H1 (cell line): ENCODE results near the gene AFTPH. TPM values are rescaled to one million over a fixed set of nuclear protein-coding genes. Genes with fewer than 3 reads are reported as not detected.

Source experiments
- NRF1 ChIP-seq: IDR thresholded peaks from 2 replicates; pipeline ENCODE4 v1.6.1; 2011; ENCODE audit warnings: mild to moderate bottlenecking, low read depth, low read length, improper control_type of control experiment
- RFX5 ChIP-seq: IDR thresholded peaks from 2 replicates; pipeline ENCODE4 v1.6.1; 2011; ENCODE audit warnings: low read depth, low read length, improper control_type of control experiment, borderline replicate concordance
- TCF12 ChIP-seq: IDR thresholded peaks from 2 replicates; pipeline ENCODE4 v1.6.1; 2011; ENCODE audit warnings: low read depth, mild to moderate bottlenecking, low read length
- polyA plus RNA-seq, 7 experiments: library from polyadenylated mRNA; depleted of rRNA in 3 of 7; stranded (reverse) in 5 of 7; unstranded in 2 of 7; fragments of >200 nt in 5 of 7; fragments of 200-250 nt in 2 of 7; gene quantifications; 1 replicate in 5 of 7; 2 replicates in 1 of 7; 4 replicates in 1 of 7; pipeline versions ENCODE4 v1.2.1 to v1.2.3, GENCODE V29; 2011 to 2013; ENCODE audit warnings: missing spikeins in 2 of 7, mixed read lengths in 2 of 7
- total RNA-seq: library from RNA; stranded (reverse); fragmentation: NEBNext Ultra II Directional; extraction: Animal tissue kit (Norgen Biotek cat#: 25700); gene quantifications from 2 replicates; pipeline ENCODE4 v1.2.1, GENCODE V29; 2021

Gene AFTPH
- total and polyA plus RNA-seq, 2 of the 8 experiments (the other 6 are each of a cell fraction or from before 2014, with no cell fraction given): 7.3 to 15.0 TPM

DNA sequence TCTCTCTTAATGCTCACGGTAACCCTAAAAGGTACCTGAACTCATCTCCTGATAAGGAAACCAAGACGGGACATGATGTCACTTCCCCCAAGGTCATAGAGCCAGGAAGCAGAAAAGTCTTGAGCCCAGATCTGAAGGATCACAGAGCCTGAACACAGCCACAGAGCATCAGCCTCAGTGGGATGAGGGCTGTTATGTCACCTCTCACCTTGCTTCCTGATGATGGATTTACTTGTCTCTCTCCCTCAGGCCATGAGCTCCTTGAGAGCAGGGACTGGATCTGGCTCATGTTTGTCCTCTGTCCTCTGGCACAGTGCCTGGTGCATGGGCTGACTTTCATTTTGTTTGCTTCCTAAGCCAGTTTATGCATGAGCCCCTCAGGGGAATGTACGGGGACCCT lies 75.3 kb downstream of the AFTPH start (continued):
- TF ChIP-seq NRF1 (no peak), RFX5 (no peak), TCF12 (no peak)
